Naive thymus-derived CD4-positive, alpha-beta T cell (primary cell): Measurements from ENCODE around the gene ICOS. TPM values are rescaled to one million over a fixed set of nuclear protein-coding genes. Genes with fewer than 3 reads are reported as not detected.

Experiments
- ATAC-seq: fragments of 150-1000 bp; cut with Tn5 transposase; 2 replicates; pipeline ENCODE4 v1.10.0; 2021; ENCODE audit warnings: mild to moderate bottlenecking, moderate library complexity
- CTCF ChIA-PET: fragments of 350-600 bp; sonication (Branson Sonifier 250); formaldehyde crosslinking; loops from one replicate; lab custom pipeline; 2021; ENCODE audit warnings: antibody characterized with exemption; lab: Charles Lee
- POLR2A ChIA-PET: fragments of 350-600 bp; sonication (Branson Sonifier 250); formaldehyde crosslinking; loops from one replicate; lab custom pipeline; 2021; ENCODE audit warnings: antibody characterized with exemption, inconsistent platforms; lab: Charles Lee
- DNase-seq, 9 donors: peaks; one replicate each; pipeline versions ENCODE4 v3.0.0 to v3.0.0-alpha.2; 2020 to 2022; ENCODE audit warnings: mixed read lengths in 1 of 9
- H3K27ac ChIP-seq: one replicate; pipeline ENCODE4 v1.7.0; 2013; ENCODE audit warnings: mild to moderate bottlenecking, low read depth, low read length, moderate library complexity
- H3K27me3 ChIP-seq, 2 donors: one replicate each; pipeline ENCODE4 v1.7.0; 2013; ENCODE audit warnings: low read length in 2 of 2, mild to moderate bottlenecking in 2 of 2, moderate library complexity in 2 of 2; ENCODE audit not compliant: control insufficient read depth in 2 of 2, insufficient read depth in 2 of 2
- H3K36me3 ChIP-seq, 3 experiments: 1 replicate in 2 of 3; 2 replicates in 1 of 3; pipeline ENCODE4 v1.7.0; 2013; ENCODE audit warnings: low read length in 3 of 3, mild to moderate bottlenecking in 3 of 3, moderate library complexity in 1 of 3; ENCODE audit not compliant: insufficient read depth in 3 of 3, control insufficient read depth in 2 of 3
- H3K4me1 ChIP-seq, 2 donors: one replicate each; pipeline ENCODE4 v1.7.0; 2013; ENCODE audit warnings: low read length in 2 of 2, mild to moderate bottlenecking in 2 of 2, moderate library complexity in 1 of 2; ENCODE audit not compliant: control insufficient read depth in 2 of 2, insufficient read depth in 2 of 2
- H3K4me3 ChIP-seq: 2 replicates; pipeline ENCODE4 v1.7.0; 2013; ENCODE audit warnings: mild to moderate bottlenecking, low read length
- H3K9me3 ChIP-seq, 3 experiments: 1 replicate in 2 of 3; 2 replicates in 1 of 3; pipeline ENCODE4 v1.7.0; 2013; ENCODE audit warnings: low read length in 3 of 3; ENCODE audit not compliant: control insufficient read depth in 2 of 3
- H3K27ac Mint-ChIP-seq, 9 donors: one replicate each; pipeline ENCODE4 v1.8.0; 2020 to 2022; ENCODE audit warnings: mixed read lengths in 9 of 9, mild to moderate bottlenecking in 8 of 9, moderate library complexity in 5 of 9, inconsistent platforms in 2 of 9
- H3K27me3 Mint-ChIP-seq, 5 donors: one replicate each; pipeline ENCODE4 v1.8.0; 2021 to 2022; ENCODE audit warnings: mixed read lengths in 5 of 5, mild to moderate bottlenecking in 1 of 5
- H3K36me3 Mint-ChIP-seq, 5 donors: one replicate each; pipeline ENCODE4 v1.8.0; 2020 to 2022; ENCODE audit warnings: mixed read lengths in 5 of 5, mild to moderate bottlenecking in 3 of 5, inconsistent platforms in 1 of 5
- H3K4me1 Mint-ChIP-seq, 7 donors: one replicate each; pipeline ENCODE4 v1.8.0; 2020 to 2022; ENCODE audit warnings: mixed read lengths in 7 of 7, mild to moderate bottlenecking in 3 of 7, inconsistent platforms in 1 of 7
- H3K4me3 Mint-ChIP-seq, 10 donors: one replicate each; pipeline ENCODE4 v1.8.0; 2020 to 2022; ENCODE audit warnings: mild to moderate bottlenecking in 10 of 10, mixed read lengths in 10 of 10, moderate library complexity in 6 of 10, inconsistent platforms in 2 of 10
- H3K9me3 Mint-ChIP-seq, 11 donors: one replicate each; pipeline ENCODE4 v1.8.0; 2020 to 2022; ENCODE audit warnings: mixed read lengths in 11 of 11, mild to moderate bottlenecking in 4 of 11, inconsistent platforms in 1 of 11, moderate library complexity in 1 of 11
- intact Hi-C, 2 donors: fragments of 100-400 bp; cut with micrococcal nuclease; formaldehyde crosslinking; loops; one replicate each; pipeline ENCODE4 v1.15.1; 2023
- polyA plus RNA-seq, 2 donors: library from polyadenylated mRNA; unstranded; fragments of 300-500 nt; fragmentation: Illumina TruSeq; gene quantifications; one replicate each; pipeline ENCODE4 v1.2.3, GENCODE V29; 2021
- total RNA-seq, 6 experiments: library from RNA in 5 of 6; stranded (reverse) in 5 of 6; gene quantifications; 1 replicate in 5 of 6; 2 replicates in 1 of 6; pipeline ENCODE4 v1.2.3 and lab custom pipeline; 2021 to 2026

The ICOS gene
- total and polyA plus RNA-seq, 7 experiments from 2014 or later = 22.4 to 54.9 (median 48.4) TPM

DNA sequence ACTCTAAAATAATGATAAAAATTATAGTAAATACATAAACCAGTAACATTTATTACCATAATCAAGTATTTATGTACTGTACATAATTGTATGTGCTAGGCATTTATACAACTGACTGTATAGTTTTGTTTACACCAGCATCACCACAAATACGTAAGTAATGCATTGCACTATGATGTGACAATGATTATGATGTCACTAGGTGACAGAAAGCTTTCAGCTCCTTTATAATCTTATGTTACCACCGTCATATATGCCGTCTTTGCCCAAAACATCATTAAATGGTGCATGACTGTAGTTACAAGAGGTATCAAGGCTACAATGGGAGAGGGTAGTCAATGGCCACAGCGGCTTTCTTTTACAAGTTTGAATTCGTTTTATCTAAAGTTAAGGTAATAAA, 60.1 kb downstream of the ICOS start:
- no peak for ATAC-seq
- H3K27me3 ChIP-seq = no peaks in the 10 kb centered on the region
- H3K9me3 ChIP-seq = no peaks in the 10 kb centered on the region
- H3K27me3 Mint-ChIP-seq = no peaks in the 10 kb centered on the region
- H3K4me3 Mint-ChIP-seq = no peak overlapping the region
- peaks cover 34 to 56% of the 10 kb centered on the region in 2 donors for H3K4me1 ChIP-seq
- H3K27ac Mint-ChIP-seq = no peak overlapping the region
- H3K9me3 Mint-ChIP-seq = peaks cover 0 to 6% (median 0%) of the 10 kb centered on the region in 11 donors
- H3K36me3 Mint-ChIP-seq = peaks cover 0 to 16% (median 0%) of the 10 kb centered on the region in 5 donors
- no peak overlapping the region for H3K27ac ChIP-seq
- DNase-seq = no peak
- no peaks in the 10 kb centered on the region for H3K36me3 ChIP-seq
- CTCF ChIA-PET = interaction anchor here (0.7 kb wide), 1 partner anchor 28 kb away, joined by 5 read pairs; no protein-coding TSS in a partner anchor
- no peak overlapping the region for H3K4me3 ChIP-seq
- peaks cover 27 to 52% (median 43%) of the 10 kb centered on the region in 7 donors for H3K4me1 Mint-ChIP-seq
- intact Hi-C loops = no loop called here
- POLR2A ChIA-PET = interaction anchor here (0.6 kb wide), 1 partner anchor 35 kb away, joined by 4 read pairs; no protein-coding TSS in a partner anchor

GRCh38 chr2:203997481-203997880, 60.9 kb downstream of the ICOS start:
- no peaks in the 10 kb centered on the region for H3K9me3 ChIP-seq
- peaks cover 0 to 10% (median 0%) of the 10 kb centered on the region in 11 donors for H3K9me3 Mint-ChIP-seq
- H3K4me1 Mint-ChIP-seq = peaks cover 30 to 60% (median 51%) of the 10 kb centered on the region in 7 donors
- peak overlapping the region in 1 of 9 donors; percentile 68 for H3K27ac Mint-ChIP-seq
- H3K4me3 ChIP-seq = no peak overlapping the region
- no peak overlapping the region for H3K4me3 Mint-ChIP-seq
- ATAC-seq = no peak
- ChIA-PET POLR2A (no interaction called here), CTCF (no interaction called here)
- no peaks in the 10 kb centered on the region for H3K36me3 ChIP-seq
- intact Hi-C loops = no loop called here
- peaks cover 34 to 56% of the 10 kb centered on the region in 2 donors for H3K4me1 ChIP-seq
- no peak overlapping the region for H3K27ac ChIP-seq
- H3K27me3 Mint-ChIP-seq = no peaks in the 10 kb centered on the region
- no peaks in the 10 kb centered on the region for H3K27me3 ChIP-seq
- peaks cover 0 to 24% (median 0%) of the 10 kb centered on the region in 5 donors for H3K36me3 Mint-ChIP-seq
- DNase-seq = no peak

DNA sequence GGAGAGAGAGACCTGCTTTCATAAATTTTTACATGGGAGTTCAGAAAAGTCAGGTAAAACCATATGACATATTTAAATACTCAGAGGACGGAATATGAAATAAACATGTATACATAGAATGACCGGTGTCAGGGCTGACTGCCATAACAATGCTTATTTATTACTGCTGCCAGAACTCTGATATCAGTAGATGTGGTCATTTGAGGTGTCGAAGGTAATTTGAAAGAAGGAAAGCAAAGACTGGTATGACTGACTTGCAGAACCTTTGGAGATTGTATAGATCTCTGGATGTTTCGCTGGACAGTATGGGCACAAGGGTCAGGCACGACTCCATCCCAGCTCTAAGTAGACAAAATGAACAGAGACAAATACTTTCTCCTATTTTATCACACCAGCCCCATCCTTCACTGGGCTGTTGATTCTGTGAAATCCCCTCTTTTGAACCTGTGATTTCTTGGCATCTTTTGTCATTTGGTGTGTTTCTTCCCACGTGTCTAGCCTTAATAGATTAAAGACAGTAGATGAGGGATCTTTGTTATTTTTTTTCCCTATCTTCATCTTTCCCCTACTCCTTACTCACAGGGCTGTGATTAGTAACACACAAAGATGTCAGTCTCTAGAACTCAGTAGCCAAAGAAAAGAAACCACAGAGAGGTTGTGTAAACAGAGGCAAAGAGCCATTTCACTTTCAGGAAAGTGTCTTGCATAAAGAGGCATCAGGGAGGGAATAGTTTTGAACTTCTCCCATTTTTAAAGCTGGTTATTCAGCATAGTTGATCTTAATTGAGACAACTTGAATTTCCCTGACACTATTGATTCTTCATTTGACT, 61.6 kb downstream of the ICOS start:
- Histone ChIP-seq H3K27ac (no peak overlapping the region), H3K36me3 (no peaks in the 10 kb centered on the region), H3K27me3 (no peaks in the 10 kb centered on the region), H3K4me3 (no peak overlapping the region), H3K9me3 (no peaks in the 10 kb centered on the region), H3K4me1 (peaks cover 40 to 55% of the 10 kb centered on the region in 2 donors)
- H3K4me3 Mint-ChIP-seq = peak overlapping the region in 3 of 10 donors; percentile 67 to 72 (median 69)
- intact Hi-C loops = loop anchor here (1.0 to 2.0 kb wide), 3 partner anchors 9 to 49 kb away; no protein-coding TSS in a partner anchor
- H3K27ac Mint-ChIP-seq = peak overlapping the region in 2 of 9 donors; percentile 12 to 71
- ATAC-seq (peak; percentile 34), DNase-seq (no peak)
- POLR2A ChIA-PET = interaction anchor here (1.0 to 1.9 kb wide), 5 partner anchors 8 to 63 kb away, joined by 3 to 6 read pairs (median 3); no protein-coding TSS in a partner anchor
- H3K27me3 Mint-ChIP-seq = no peaks in the 10 kb centered on the region
- H3K4me1 Mint-ChIP-seq = peaks cover 30 to 67% (median 58%) of the 10 kb centered on the region in 7 donors
- peaks cover 0 to 13% (median 0%) of the 10 kb centered on the region in 11 donors for H3K9me3 Mint-ChIP-seq
- H3K36me3 Mint-ChIP-seq = peaks cover 0 to 29% (median 0%) of the 10 kb centered on the region in 5 donors
- CTCF ChIA-PET = no interaction called here

DNA sequence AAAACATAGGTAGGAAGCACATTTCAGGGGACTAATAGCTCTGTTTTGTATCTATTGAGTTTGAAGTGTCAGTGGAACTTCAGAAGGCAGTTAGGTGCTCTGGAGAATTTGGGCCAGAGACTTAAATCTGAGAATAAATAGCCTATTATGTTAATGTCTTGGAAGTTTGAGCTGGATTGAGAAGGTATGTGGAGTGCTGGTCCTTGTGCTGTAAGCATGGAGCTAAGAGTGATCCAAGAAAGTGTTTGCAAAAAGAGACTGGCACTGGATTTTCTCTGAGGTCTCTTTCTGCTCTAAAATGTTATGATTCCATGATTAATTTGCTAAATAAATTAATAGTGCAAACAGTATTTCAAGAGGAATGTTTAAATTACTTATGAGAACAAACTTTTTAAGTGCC, 63.3 kb downstream of the ICOS start:
- Mint-ChIP-seq H3K36me3 (peaks cover 0 to 37% (median 0%) of the 10 kb centered on the region in 5 donors), H3K4me1 (peaks cover 36 to 82% (median 73%) of the 10 kb centered on the region in 7 donors), H3K9me3 (peaks cover 0 to 19% (median 0%) of the 10 kb centered on the region in 11 donors), H3K27me3 (no peaks in the 10 kb centered on the region), H3K27ac (peak overlapping the region in 6 of 9 donors; percentile 4 to 83 (median 58)), H3K4me3 (peak overlapping the region in 7 of 10 donors; percentile 30 to 72 (median 64))
- Histone ChIP-seq H3K36me3 (no peaks in the 10 kb centered on the region), H3K27me3 (no peaks in the 10 kb centered on the region), H3K9me3 (no peaks in the 10 kb centered on the region), H3K27ac (no peak overlapping the region), H3K4me3 (no peak overlapping the region), H3K4me1 (peaks cover 41 to 50% of the 10 kb centered on the region in 2 donors)
- DNase-seq (no peak), ATAC-seq (no peak)
- ChIA-PET CTCF (interaction anchor here (0.6 to 1.0 kb wide), 2 partner anchors 14 to 71 kb away, joined by 4 read pairs; no protein-coding TSS in a partner anchor), POLR2A (interaction anchor here (0.9 to 1.9 kb wide), 6 partner anchors 10 to 65 kb away, joined by 3 to 6 read pairs (median 4); no protein-coding TSS in a partner anchor)
- intact Hi-C loops = loop anchor here (1.0 to 5.0 kb wide), 6 partner anchors 8 to 63 kb away; partner anchors contain the start of gene ICOS (in 1 of the 2)

GRCh38 chr2:204000446-204000845, 63.9 kb downstream of the ICOS start:
- H3K4me3 Mint-ChIP-seq = peak overlapping the region; percentile 20 to 72 (median 63)
- peak in 6 of 9 donors; percentile 8 to 48 (median 18) for DNase-seq

More at GRCh38 chr2:204000446-204000845, 63.9 kb downstream of the ICOS start:
- Mint-ChIP-seq H3K4me1 (peaks cover 40 to 87% (median 78%) of the 10 kb centered on the region in 7 donors), H3K27ac (peak overlapping the region in 8 of 9 donors; percentile 4 to 83 (median 42)), H3K9me3 (peaks cover 0 to 19% (median 0%) of the 10 kb centered on the region in 11 donors), H3K27me3 (no peaks in the 10 kb centered on the region), H3K36me3 (peaks cover 0 to 37% (median 0%) of the 10 kb centered on the region in 5 donors)
- ATAC-seq = peak; percentile 36
- H3K4me1 ChIP-seq = peaks cover 37 to 56% of the 10 kb centered on the region in 2 donors
- ChIA-PET POLR2A (interaction anchor here (0.9 kb wide), 2 partner anchors 11 to 23 kb away, joined by 3 to 4 read pairs; no protein-coding TSS in a partner anchor), CTCF (interaction anchor here (1.0 kb wide), 1 partner anchor 15 kb away, joined by 4 read pairs; no protein-coding TSS in a partner anchor)
- H3K9me3 ChIP-seq = no peaks in the 10 kb centered on the region
- H3K36me3 ChIP-seq = no peaks in the 10 kb centered on the region
- no peak overlapping the region for H3K4me3 ChIP-seq
- H3K27me3 ChIP-seq = no peaks in the 10 kb centered on the region
- no peak overlapping the region for H3K27ac ChIP-seq
- intact Hi-C loops = loop anchor here (1.0 to 5.0 kb wide), 4 partner anchors 8 to 64 kb away; partner anchors contain the start of gene ICOS (in 1 of the 2)
